GM12878 (cell line): ENCODE measurements around the gene KRT12.

Experiments used
- MTA3 ChIP-seq: IDR thresholded peaks from 2 replicates; pipeline ENCODE4 v1.6.1; 2012; ENCODE audit warnings: low read length, inconsistent platforms, borderline replicate concordance
- PKNOX1 ChIP-seq: fragments of 450-650 bp; IDR thresholded peaks from 2 replicates; pipeline ENCODE4 v1.6.1; 2016; ENCODE audit warnings: mild to moderate bottlenecking
- POLR2A ChIP-seq: IDR thresholded peaks from 2 replicates; pipeline ENCODE4 v1.6.1; 2011; ENCODE audit warnings: low read depth, mild to moderate bottlenecking, low read length
- RAD21 ChIP-seq: IDR thresholded peaks from 2 replicates; pipeline ENCODE4 v1.6.1; 2011; ENCODE audit warnings: mild to moderate bottlenecking, low read depth, low read length, moderate library complexity; ENCODE audit not compliant: insufficient read depth
- ZBTB33 ChIP-seq: fragments of 450-650 bp; IDR thresholded peaks from 2 replicates; pipeline ENCODE4 v1.6.1; 2017; ENCODE audit warnings: mild to moderate bottlenecking
- ZNF384 ChIP-seq: IDR thresholded peaks from 2 replicates; pipeline ENCODE4 v1.6.1; 2012; ENCODE audit warnings: low read depth, mild to moderate bottlenecking, low read length, improper control_type of control experiment, borderline replicate concordance

GRCh38 chr17:40850293-40850972, 16.6 kb downstream of the KRT12 start:
- no peak for TF ChIP-seq RAD21
- no peak for TF ChIP-seq PKNOX1
- TF ChIP-seq ZBTB33, result no peak
- TF ChIP-seq MTA3, result no peak
- no peak for TF ChIP-seq ZNF384
- no peak for TF ChIP-seq POLR2A
